RCC 7860 (cell line): Measurements from ENCODE around the gene MMP8.
"Not testable (repeated sequence)": the region's sequence is repeated elsewhere in the genome, so short reads cannot be mapped to it uniquely, and the experiment has no call there.

Experiments
- DNase-seq: peaks from one replicate; pipeline ENCODE4 v3.0.0-alpha.2; 2015; ENCODE audit warnings: low spot score
- FAIRE-seq: peaks from 2 replicates; lab custom pipeline; 2012; peaks lifted over from hg19 to GRCh38; lab: Jason Lieb, UNC

MMP8 gene, protein sequence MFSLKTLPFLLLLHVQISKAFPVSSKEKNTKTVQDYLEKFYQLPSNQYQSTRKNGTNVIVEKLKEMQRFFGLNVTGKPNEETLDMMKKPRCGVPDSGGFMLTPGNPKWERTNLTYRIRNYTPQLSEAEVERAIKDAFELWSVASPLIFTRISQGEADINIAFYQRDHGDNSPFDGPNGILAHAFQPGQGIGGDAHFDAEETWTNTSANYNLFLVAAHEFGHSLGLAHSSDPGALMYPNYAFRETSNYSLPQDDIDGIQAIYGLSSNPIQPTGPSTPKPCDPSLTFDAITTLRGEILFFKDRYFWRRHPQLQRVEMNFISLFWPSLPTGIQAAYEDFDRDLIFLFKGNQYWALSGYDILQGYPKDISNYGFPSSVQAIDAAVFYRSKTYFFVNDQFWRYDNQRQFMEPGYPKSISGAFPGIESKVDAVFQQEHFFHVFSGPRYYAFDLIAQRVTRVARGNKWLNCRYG

DNA sequence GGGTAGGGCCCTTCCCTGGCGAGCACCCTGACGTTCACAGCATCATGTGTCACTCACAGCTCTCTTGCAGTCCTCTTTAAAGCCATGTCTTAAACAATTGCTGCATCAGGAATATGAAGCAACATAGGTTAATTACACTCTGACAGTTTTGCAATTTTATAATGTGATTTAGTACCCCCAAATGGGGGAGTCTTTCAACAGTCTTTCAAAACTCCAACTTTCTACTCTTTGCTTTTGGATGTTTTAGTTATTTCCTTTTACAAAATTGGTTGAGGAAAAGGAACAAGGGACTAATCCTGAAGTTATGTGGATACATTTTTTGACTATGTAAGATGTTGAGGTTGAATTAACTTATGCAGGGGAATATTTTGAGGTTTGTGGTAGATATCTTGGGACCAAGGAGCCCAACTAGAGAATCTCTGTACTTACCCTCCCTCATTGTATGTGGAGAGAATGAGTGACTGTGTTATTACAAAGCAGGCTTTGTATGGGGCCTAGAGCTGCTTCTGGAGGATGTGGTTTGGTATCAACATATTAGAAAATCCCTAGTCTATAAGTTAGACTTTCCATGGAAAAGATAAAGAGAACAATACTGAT is at the start of gene MMP8:
MMP8 (minus strand) TSS at position 51 of the 597 bp plus-strand sequence. CDS start 99 bp downstream, outside the sequence.
- DNase-seq (no peak), FAIRE-seq (no peak)

DNA sequence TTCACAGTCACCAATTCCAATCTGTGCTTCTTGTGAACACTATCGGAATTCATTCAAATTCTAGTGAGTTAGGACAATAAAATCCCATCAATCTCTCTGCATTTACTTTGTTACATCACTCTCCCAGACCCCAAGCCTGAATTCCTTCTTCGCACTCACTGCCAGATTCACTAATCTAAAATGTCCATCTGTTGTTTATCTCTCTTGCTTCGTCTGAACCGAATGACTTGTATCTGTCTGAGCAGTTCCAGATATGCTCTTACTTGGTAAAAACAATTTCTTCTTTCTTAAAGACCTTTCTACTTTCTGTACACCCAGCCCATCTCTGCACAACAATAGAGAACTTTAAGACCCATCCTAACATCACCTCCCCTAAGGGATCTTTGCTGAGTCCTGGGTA is 48.6 kb upstream of the MMP8 start:
- no peak for FAIRE-seq
- no peak for DNase-seq

DNA sequence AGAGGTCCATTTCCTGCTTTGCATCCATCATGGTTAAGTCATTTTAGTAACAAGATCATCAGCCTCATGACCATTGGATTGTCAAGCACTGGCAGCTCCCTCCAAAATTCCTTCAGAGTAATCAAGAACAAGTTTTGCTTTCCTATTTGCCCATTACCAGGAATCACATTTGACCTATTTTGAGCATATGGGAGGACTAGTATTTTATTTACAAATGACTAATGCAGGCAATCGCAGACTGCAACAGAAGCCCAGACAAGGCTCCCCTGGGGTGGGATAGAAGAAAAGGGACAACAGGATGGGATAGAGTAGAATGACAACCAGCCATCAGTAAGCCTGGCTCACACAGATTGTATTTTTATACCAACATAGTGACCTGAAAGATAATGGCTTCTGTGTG is 46.6 kb upstream of the MMP8 start:
- DNase-seq (no peak), FAIRE-seq (no peak)

DNA sequence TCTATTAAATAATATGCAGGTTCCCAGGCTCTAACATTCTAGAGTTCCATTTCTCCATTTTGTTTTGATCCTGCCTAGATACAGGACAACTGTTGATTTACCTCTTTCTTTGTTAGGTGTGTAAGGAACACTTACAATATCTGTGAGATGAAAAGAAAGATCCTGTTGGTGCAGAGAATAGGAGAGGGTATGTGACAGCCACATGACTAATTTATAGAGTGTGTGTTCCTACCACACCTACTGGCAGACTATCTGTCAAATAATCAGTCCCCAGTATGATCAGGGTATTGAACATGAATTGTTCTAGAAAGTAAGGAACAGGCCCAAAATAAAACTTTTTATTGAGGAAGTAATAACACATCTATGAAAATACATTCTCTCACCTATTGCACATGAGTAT is 45.4 kb upstream of the MMP8 start:
- DNase-seq = no peak
- FAIRE-seq = no peak

DNA sequence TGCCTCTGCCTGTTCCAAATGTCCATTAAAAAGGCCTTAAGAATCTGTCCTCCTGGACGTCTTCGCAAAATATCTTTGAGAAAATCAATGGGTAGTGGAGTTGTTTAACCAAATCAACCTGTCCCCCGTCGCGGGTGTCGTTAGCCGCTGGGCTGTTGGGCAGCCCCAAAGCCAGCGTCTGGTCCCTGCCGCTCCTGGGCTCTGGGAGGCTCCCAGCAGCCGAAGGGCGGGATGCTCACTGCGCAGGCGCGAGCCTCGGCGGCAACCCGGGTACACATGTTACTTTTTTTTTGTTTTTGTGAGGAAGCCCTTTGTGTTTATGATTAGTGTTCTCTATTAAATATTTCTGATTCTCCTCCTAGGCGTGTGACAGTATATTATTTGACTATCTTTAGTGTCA is 43.0 kb upstream of the MMP8 start:
- FAIRE-seq (no peak), DNase-seq (no peak)

DNA sequence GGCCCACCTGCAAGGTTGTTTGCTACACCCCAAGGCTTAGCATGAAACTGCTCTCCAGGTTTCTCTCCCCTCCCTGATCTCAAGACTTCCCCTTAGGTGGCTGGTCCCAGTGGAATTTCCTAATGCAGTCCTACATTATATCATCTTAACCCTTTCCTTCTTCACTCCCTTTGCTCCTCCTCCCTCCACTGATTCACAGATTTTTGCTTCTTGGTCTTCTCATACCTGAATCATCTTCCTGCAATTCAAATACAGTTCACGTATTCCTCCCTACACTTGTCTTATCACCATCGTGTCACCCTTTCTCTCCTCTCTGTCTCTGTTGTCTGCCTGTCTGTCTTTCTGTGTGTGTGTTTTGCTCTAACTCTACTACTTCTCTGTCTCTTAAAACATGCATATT is 38.7 kb upstream of the MMP8 start:
- DNase-seq (peak; percentile 87), FAIRE-seq (peak; percentile 67)

DNA sequence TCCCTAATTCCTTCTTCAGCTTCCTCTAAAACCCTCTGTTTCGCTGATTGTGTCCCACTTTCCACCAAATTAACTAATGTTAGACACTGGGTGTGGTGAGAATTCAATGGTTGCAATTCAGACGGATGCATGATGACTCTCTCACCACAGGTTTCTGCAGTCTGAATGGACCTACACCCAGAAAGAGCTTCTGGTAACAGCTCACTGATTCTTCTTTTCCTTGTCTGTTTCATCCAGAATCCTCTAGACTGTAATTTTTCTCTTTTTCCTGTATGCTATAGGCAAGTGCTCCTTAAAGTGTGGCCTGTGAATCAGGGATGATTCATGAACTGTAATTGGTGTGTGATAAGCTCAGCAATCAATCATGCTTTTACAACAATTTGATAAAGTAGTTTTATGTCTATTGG is 37.6 kb upstream of the MMP8 start:
- FAIRE-seq (peak; percentile 97), DNase-seq (peak; percentile 91)

DNA sequence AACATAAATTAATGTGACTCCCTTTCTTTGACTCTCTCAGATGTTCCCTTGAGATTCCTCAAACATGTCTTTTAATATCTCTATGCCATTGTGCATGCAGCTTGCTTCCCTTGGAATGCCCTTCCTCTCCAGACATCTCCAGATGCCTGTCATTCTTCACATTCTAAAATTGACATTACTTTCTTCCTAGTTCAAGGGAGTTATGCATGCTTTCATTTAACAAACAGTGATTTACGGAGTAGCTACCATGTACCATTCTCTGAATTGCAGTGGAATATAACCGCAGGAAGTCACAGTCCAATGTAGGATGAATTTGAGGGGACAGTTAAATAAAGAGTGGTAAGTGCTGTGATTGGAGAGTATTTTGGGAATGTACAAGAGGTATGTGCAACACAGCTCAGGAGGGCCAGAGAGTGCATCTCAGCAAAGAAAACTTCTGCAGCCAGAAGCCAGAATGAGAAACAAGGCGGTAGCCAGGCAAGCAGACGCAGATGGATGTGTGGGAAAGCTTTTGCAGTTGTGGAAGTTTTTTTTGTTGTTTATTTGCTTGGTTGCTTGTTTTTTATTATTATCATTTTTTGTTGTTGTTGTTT is 37.0 kb upstream of the MMP8 start:
- DNase-seq (peak; percentile 71), FAIRE-seq (peak; percentile 54)

DNA sequence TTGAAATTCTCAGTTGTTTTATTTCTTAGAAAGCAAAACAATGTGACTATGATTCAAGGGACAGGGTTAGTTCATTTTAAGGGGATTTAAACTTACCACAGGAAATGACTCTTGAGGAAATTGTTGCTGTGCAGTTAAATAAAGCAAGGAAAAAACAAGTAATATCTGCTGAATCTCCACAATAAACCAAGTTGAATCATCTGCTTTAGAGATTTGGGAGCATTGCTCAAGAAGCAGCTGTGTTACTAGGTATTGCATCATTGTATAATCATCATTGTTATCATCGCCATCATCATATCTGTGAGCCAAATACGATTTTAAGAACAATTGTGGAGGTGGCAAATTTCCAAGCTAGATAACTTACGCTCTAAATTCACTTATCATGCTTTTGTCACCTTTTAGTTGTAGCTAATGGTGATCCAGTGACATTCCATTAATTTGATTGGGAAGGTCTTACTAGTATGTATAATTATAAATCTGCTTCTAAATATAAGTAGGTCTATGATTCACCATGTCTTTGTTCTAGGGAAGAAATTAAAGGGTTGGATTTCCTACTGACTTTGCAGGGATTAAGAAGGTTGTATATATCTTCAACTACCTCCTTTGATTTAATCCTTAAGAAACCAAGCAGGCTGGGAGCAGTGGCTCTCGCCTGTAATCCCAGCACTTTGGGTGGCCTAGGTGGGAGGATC is 35.7 kb upstream of the MMP8 start:
- DNase-seq = peak; percentile 94
- FAIRE-seq = peak; percentile 81

DNA sequence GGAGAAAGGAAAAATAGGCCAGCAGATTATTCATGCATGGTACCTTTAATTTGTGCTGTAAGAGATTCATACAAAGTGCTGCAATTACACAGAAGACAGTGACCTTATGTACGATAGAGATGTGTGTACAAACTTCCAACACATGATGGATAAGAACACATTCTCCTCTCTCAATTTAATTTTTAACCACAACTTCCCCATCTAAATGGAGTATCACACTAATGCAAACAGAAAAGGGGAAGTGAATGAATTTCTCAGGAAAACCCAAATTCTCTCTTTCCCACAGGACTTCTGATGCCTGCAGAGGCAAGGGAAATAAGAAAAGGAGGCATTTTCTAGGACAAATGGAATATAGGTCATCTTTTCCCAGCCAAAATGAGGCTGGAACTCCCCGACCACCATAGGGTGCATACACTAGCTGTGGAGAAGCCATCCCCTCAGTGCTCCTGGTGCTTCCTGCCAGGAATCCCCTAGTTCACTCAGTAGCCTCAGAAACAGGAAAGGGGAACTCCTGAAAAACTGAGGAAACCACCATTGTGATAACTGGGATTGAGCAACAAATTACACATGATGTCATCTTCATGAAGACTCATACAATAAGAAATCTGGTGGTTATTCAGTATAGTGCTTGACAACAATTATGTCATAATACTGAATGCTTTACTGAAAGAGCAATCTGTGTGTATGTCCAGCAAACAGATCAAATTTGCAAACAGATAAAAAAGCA is 33.2 kb upstream of the MMP8 start:
- peak; percentile 11 for FAIRE-seq
- DNase-seq = peak; percentile 81

DNA sequence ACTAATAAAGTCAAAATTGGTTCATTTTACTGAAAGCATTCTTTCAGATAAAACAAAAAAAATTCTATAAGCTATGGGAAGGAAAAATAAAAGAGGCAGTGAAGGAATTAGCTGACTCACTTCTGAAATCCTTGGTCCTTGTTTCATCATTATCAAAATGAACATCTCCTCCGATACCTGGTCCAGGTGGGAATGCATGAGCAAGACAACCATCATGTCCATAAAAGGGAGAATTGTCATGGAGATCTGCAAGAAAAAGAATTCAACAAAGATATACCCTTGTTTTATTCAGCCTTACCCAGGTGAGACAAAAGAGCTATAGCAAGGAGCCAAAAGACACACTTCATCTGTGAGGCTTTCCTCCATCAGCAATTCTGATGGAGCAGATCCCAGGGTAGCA is 28.5 kb upstream of the MMP8 start:
- FAIRE-seq = no peak

DNA sequence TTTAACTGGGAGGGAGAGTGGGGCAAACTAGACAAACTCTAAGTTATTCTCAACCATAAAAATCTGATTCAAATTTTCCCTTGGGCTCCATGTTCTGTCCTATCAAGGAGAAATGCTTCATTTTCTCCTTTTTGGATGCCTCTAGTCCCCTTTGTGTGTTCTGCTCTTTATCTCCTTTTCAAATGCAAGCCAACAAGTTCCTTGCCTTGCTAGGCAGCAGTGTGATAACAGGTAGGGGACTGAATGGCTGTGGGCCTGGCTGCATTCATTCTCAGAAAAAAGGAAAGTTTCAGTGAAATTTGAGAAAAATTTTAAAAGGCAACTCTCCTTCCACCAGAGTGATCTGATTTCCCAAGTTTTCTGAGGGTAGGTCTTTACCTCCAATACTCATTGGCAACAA is 26.9 kb upstream of the MMP8 start:
- FAIRE-seq (no peak), DNase-seq (no peak)

More for the DNA sequence above, 28.5 kb upstream of the MMP8 start:
- DNase-seq = no peak

DNA sequence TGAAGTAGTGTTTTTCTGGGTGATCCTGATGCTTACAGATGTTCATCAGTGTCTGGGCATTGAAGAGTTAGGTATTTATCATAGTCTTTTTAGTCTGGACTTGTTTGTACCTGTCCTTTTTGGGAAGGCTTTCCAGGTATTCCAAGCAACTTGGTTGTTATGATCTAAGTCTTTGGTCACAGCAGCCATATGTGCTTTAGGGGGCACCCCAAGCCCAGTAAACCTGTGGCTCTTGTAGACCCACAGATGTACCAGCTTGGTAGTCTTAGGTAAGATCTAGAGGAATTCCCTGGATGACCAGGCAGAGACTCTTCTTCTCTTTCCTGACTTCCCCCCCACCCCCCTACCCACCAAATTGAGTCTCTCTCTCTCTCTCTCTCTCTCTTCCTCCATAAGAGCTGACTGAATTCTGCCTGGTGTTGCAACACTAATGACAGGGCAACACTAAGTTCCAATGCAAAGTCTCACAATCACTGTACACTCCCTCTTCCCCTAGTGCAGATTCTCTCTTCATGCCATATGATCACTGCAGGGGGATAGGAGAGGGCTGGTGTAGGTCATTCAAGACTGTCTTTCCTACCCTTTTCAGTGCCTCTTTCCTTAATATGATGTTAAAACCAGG is 24.5 kb upstream of the MMP8 start:
- DNase-seq (no peak), FAIRE-seq (no peak)

DNA sequence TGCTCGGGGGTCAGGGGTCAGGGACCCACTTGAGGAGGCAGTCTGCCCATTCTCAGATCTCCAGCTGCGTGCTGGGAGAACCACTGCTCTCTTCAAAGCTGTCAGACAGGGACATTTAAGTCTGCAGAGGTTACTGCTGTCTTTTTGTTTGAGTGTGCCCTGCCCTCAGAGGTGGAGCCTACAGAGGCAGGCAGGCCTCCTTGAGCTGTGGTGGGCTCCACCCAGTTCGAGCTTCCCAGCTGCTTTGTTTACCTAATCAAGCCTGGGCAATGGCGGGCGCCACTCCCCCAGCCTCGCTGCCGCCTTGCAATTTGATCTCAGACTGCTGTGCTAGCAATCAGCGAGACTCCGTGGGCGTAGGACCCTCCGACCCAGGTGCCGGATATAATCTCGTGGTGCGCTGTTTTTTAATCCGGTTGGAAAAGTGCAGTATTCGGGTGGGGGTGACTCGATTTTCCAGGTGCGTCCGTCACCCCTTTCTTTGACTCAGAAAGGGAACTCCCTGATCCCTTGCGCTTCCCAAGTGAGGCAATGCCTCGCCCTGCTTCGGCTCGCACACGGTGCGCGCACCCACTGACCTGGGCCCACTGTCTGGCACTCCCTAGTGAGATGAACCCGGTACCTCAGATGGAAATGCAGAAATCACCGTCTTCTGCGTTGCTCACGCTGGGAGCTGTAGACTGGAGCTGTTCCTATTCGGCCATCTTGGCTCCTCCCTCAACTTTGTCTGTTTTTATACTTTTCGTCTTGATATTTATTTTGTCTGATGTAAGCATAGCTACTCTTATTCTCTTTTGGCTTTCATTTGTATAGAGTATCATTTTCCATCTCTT is 22.2 kb upstream of the MMP8 start:
- not testable (repeated sequence) for DNase-seq, FAIRE-seq

DNA sequence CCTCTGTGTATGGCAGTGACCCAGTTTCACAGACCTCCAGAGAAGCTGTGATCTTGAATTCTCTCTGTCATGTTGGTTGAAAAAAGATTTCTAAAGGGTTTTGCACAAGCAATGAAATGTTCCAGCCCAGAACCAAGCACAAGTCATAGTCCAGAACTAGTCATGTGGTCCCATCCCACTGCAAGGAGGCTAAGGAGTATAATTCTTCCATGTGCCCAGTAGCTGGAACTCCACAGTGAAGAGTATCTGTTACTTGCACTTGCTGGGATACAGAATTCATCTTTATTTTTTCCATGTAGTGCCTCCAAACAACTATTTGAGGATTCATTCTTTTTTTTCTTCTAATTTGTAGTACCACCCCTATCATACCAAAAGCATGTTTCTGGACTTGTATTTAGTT is 9.9 kb upstream of the MMP8 start:
- FAIRE-seq (no peak), DNase-seq (no peak)

DNA sequence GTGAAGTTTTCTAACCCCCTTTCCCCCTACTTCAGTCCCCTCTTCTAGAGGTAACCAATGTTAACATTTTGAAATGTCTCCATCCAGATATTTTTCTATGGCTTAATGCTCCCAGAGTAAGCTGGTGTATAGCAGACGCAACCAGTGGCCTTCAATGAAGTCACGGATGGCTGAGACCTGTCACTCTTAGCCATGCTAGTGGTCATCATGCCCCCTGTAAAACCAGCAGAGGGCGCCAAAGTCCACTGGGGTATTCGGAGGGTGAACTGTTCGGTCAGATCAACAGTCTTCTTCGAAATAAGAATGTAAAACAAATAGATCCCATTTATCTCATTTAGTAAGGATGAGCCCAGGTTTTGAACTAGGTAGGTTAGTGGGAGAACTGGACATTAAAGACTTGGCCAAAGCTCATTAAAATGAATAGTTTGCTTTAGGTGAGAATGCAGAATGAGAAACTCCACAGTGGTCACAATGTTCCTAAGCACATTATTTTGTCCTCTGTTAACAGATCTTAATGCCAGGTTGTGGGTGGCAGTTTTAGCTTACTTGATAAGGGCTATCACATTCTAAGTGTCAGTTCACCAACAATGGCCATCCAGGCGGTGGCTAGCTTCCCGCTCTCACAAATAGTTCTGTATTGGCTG is 8.6 kb upstream of the MMP8 start:
- DNase-seq = peak; percentile 58
- peak; percentile 47 for FAIRE-seq

DNA sequence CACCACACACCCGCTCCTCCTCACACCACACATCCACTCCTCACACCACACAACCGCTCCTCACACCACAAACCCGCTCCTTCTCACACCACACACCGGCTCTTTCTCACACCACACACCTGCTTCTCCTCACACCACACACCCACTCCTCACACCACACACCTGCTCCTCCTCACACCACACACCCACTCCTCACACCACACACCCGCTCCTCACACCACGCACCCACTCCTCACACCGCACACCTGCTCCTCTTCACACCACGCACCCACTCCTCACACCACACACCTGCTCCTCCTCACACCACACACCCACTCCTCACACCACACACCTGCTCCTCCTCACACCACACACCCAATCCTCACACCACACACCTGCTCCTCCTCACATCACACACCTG is 6.2 kb upstream of the MMP8 start:
- not testable (repeated sequence) for FAIRE-seq, DNase-seq

DNA sequence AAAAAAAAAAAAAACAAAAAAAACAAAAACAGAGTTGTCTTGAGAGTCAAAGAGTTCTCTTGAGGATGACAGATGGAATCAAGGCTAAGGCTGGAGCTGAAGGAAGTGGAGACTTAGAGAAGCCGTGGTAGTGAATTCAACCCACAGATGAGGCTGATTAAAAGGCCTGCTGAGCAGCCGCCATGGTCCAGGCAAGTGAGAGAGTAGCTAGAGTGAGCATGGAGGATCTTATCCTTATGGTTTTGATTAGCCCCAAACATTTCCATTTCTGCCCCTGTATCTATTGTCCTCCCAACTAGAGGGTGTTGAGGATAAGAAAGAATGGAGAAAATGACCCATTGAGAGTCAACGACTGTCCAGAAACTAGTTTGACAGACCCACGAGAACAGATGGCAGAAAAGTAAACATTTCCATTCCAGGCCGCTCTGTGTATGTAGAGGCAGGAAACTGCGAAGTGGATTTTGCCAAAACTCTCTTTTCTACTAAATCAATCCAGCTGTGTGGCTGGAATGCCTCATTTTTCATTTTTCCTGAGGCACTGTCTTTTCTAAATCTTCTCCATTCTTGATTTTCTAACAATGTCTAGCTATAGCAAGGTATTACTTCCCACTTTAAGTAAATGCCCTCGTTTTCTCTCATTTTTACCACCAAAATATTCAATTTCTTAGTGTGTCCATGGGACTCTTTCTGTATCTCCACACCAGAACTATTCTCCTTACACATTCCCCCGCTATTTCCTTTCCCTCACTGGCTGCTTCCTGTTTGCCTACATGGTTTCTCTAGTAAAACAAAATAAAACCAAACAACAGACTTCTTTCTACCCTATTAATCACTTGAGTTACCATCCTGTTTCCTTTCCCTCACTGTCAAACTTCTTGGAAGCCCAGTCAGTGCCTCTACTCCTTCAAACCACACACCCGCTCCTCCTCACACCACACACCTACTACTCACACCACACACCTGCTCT is 5.4 kb upstream of the MMP8 start:
- FAIRE-seq = no peak
- DNase-seq = no peak
